ENCODE data around the gene GPR161. TPM values are rescaled to one million over a fixed set of nuclear protein-coding genes. Genes with fewer than 3 reads are reported as not detected.

GPR161 gene
- total RNA-seq, 1 experiment from 2014 or later = 6.0 TPM

- no peak for TF ChIP-seq CTCF (conservative IDR thresholded peaks at IDR 0.05)
- TF ChIP-seq EZH2 (IDR thresholded peaks at IDR 0.05; ENCODE audit: low read depth) = no peak
- no peaks in the 10 kb centered on the region for H3K9me2 ChIP-seq (ENCODE audit: insufficient read depth)
- no peaks in the 10 kb centered on the region for H3K9me3 ChIP-seq (ENCODE audit: insufficient read depth, low read depth)
- intact Hi-C loops (cut with micrococcal nuclease; ENCODE audit: unreplicated experiment) = loop anchor here (1.0 to 10.0 kb wide), 7 partner anchors 54 to 679 kb away; partner anchors contain the start of genes GPR161 and SFT2D2
- ChIA-PET CTCF (no interaction called here), POLR2A (ENCODE audit: unreplicated experiment) (no interaction called here)
- H3K4me2 ChIP-seq = no peak overlapping the region
- H3K27me3 ChIP-seq (ENCODE audit: insufficient read depth, low read depth) = no peaks in the 10 kb centered on the region
- no peaks in the 10 kb centered on the region for H3K36me3 ChIP-seq (ENCODE audit: low read depth)
- no peak overlapping the region for H3K27ac ChIP-seq
- DNase-seq = no peak
- no peak overlapping the region for H2AFZ ChIP-seq
- peaks cover 18% of the 10 kb centered on the region; the same call in 1 of the 2 replicates for H3F3A ChIP-seq (ENCODE audit: insufficient read depth, low read depth)
- H3K4me3 ChIP-seq = no peak overlapping the region
- BruUV-seq (replicated peaks) = no TSS peak
- H4K20me1 ChIP-seq (ENCODE audit: insufficient read depth) = no peaks in the 10 kb centered on the region
- H3K4me1 ChIP-seq (replicated peaks; ENCODE audit: insufficient read depth) = no peaks in the 10 kb centered on the region
- H3K79me2 ChIP-seq (ENCODE audit: low read depth) = no peaks in the 10 kb centered on the region
These were observed 53.0 kb downstream of the GPR161 start for GRCh38 chr1:168083456-168084325.

GRCh38 chr1:168082008-168082876 lies 54.5 kb downstream of the GPR161 start:
- Histone ChIP-seq H3K9me3 (ENCODE audit: insufficient read depth, low read depth) (no peaks in the 10 kb centered on the region), H3K27me3 (ENCODE audit: insufficient read depth, low read depth) (no peaks in the 10 kb centered on the region), H2AFZ (no peak overlapping the region), H3K4me2 (no peak overlapping the region), H3K9me2 (ENCODE audit: insufficient read depth) (no peaks in the 10 kb centered on the region), H3F3A (ENCODE audit: insufficient read depth, low read depth) (peaks cover 18% of the 10 kb centered on the region; the same call in 1 of the 2 replicates), H3K36me3 (ENCODE audit: low read depth) (peaks cover 6% of the 10 kb centered on the region; the same call in 1 of the 2 replicates), H3K4me3 (no peak overlapping the region), H3K79me2 (ENCODE audit: low read depth) (no peaks in the 10 kb centered on the region), H3K27ac (no peak overlapping the region), H3K4me1 (replicated peaks; ENCODE audit: insufficient read depth) (no peaks in the 10 kb centered on the region), H4K20me1 (ENCODE audit: insufficient read depth) (no peaks in the 10 kb centered on the region)
- intact Hi-C loops (cut with micrococcal nuclease; ENCODE audit: unreplicated experiment) = loop anchor here (2.0 to 10.0 kb wide), 6 partner anchors 55 to 677 kb away; partner anchors contain the start of genes GPR161 and SFT2D2
- CTCF ChIA-PET = interaction anchor here (0.5 to 1.3 kb wide), 11 partner anchors 34 to 681 kb away, joined by 3 to 12 read pairs (median 3); no protein-coding TSS in a partner anchor
- peak; percentile 61 to 68 for DNase-seq
- TF ChIP-seq CTCF (conservative IDR thresholded peaks at IDR 0.05) (peak; percentile 90), EZH2 (IDR thresholded peaks at IDR 0.05; ENCODE audit: low read depth) (no peak)
- BruUV-seq (replicated peaks) = no TSS peak
- POLR2A ChIA-PET (ENCODE audit: unreplicated experiment) = interaction anchor here (0.6 to 0.7 kb wide), 5 partner anchors 9 to 482 kb away, joined by 5 to 9 read pairs (median 6); no protein-coding TSS in a partner anchor

All from PC-9 (cell line).